T-cell (primary cell): ENCODE measurements around the gene PRPF6. TPM values are rescaled to one million over a fixed set of nuclear protein-coding genes. Genes with fewer than 3 reads are reported as not detected.

Experiments
- ATAC-seq, 4 experiments: fragments of 200-7000 bp in 3 of 4; fragments of 150-1000 bp in 1 of 4; cut with Tn5 transposase; replicated peaks in 1 of 4; 1 replicate in 3 of 4; 2 replicates in 1 of 4; pipeline ENCODE4 v1.10.0; 2021; ENCODE audit warnings: moderate library complexity in 3 of 4, mild to moderate bottlenecking in 2 of 4, moderate number of reproducible peaks in 1 of 4
- CTCF ChIA-PET, 2 donors: fragments of 300-600 bp; sonication (Branson Sonifier 250); formaldehyde crosslinking; loops; one replicate each; lab custom pipeline; 2022; ENCODE audit warnings: antibody characterized with exemption in 2 of 2; lab: Charles Lee
- POLR2A ChIA-PET, 2 donors: fragments of 300-600 bp; sonication (Branson Sonifier 250); formaldehyde crosslinking; loops; one replicate each; lab custom pipeline; 2022; ENCODE audit warnings: antibody characterized with exemption in 2 of 2; lab: Charles Lee
- DNase-seq, 35 experiments: peaks; one replicate each; pipeline versions ENCODE4 v3.0.0 to v3.0.0-alpha.2; 2013 to 2023
- H3K27ac ChIP-seq: one replicate; pipeline ENCODE4 v1.5.1; 2013; ENCODE audit warnings: low read length
- H3K27me3 ChIP-seq, 2 experiments: replicated peaks in 1 of 2; 1 replicate in 1 of 2; 2 replicates in 1 of 2; pipeline versions ENCODE4 v1.6.1 to v1.7.0; 2013; ENCODE audit warnings: low read length in 1 of 2, mixed read lengths in 1 of 2; ENCODE audit not compliant: control insufficient read depth in 2 of 2, insufficient read depth in 2 of 2; ENCODE audit errors: extremely low read depth in 1 of 2
- H3K36me3 ChIP-seq, 2 donors: 1 replicate in 1 of 2; 2 replicates in 1 of 2; pipeline versions ENCODE4 v1.6.1 to v1.7.0; 2013; ENCODE audit warnings: low read length in 1 of 2; ENCODE audit not compliant: control insufficient read depth in 2 of 2, insufficient read depth in 1 of 2; ENCODE audit errors: extremely low read depth in 1 of 2
- H3K4me1 ChIP-seq, 2 experiments: 1 replicate in 1 of 2; 2 replicates in 1 of 2; pipeline versions ENCODE4 v1.6.1 to v1.7.0; 2013; ENCODE audit warnings: low read length in 2 of 2, mixed read lengths in 1 of 2; ENCODE audit not compliant: insufficient read depth in 2 of 2, control insufficient read depth in 1 of 2; ENCODE audit errors: extremely low read depth in 1 of 2
- H3K4me3 ChIP-seq, 2 donors: 1 replicate in 1 of 2; 2 replicates in 1 of 2; pipeline versions ENCODE4 v1.5.1 to v1.7.0; 2013; ENCODE audit warnings: mild to moderate bottlenecking in 2 of 2, low read length in 1 of 2, moderate library complexity in 1 of 2; ENCODE audit not compliant: control insufficient read depth in 1 of 2; ENCODE audit errors: extremely low read depth in 1 of 2
- H3K9me3 ChIP-seq: 2 replicates; pipeline ENCODE4 v1.7.0; 2013
- H3K27ac Mint-ChIP-seq, 2 donors: one replicate each; pipeline ENCODE4 v1.8.0; 2020 to 2021; ENCODE audit warnings: mild to moderate bottlenecking in 2 of 2, mixed read lengths in 2 of 2
- H3K27me3 Mint-ChIP-seq, 2 donors: one replicate each; pipeline ENCODE4 v1.8.0; 2021 to 2022; ENCODE audit warnings: mixed read lengths in 2 of 2
- H3K36me3 Mint-ChIP-seq: one replicate; pipeline ENCODE4 v1.8.0; 2021; ENCODE audit warnings: mixed read lengths
- H3K4me1 Mint-ChIP-seq, 3 donors: one replicate each; pipeline ENCODE4 v1.8.0; 2020 to 2022; ENCODE audit warnings: mixed read lengths in 3 of 3, mild to moderate bottlenecking in 1 of 3
- H3K4me3 Mint-ChIP-seq, 3 donors: one replicate each; pipeline ENCODE4 v1.8.0; 2020 to 2022; ENCODE audit warnings: mild to moderate bottlenecking in 3 of 3, mixed read lengths in 3 of 3, moderate library complexity in 3 of 3
- H3K9me3 Mint-ChIP-seq, 3 donors: one replicate each; pipeline ENCODE4 v1.8.0; 2020 to 2022; ENCODE audit warnings: mixed read lengths in 3 of 3
- WGBS: methylation state at CpG from one replicate; pipeline ENCODE4 v1.1.5; 2013; ENCODE audit warnings: missing lambda C conversion rate; ENCODE audit not compliant: insufficient coverage; 5-methylcytosine and 5-hydroxymethylcytosine counted together
- total RNA-seq, 35 experiments: library from RNA in 6 of 35; stranded (reverse) in 6 of 35; fragments of 120-200 nt in 1 of 35; gene quantifications; one replicate each; pipeline versions ENCODE4 v1.2.1 to v1.2.4 and lab custom pipeline; 2013 to 2026

PRPF6 gene
- total RNA-seq, 5 donors from 2014 or later (not counting 1 experiment from before 2014, with no cell fraction given): 59.8 to 106 (median 83.5) TPM

- peaks cover 31 to 63% of the 10 kb centered on the region in 2 donors for H3K36me3 ChIP-seq
- peak overlapping the region in 1 of 3 donors; percentile 47 for H3K4me3 Mint-ChIP-seq
- H3K9me3 Mint-ChIP-seq: no peaks in the 10 kb centered on the region
- no peak for ATAC-seq
- CTCF ChIA-PET: no interaction called here
- no peak overlapping the region for H3K27ac ChIP-seq
- H3K4me1 Mint-ChIP-seq: peaks cover 31 to 46% (median 34%) of the 10 kb centered on the region in 3 donors
- no CpG with 5 or more reads among the region's 2 CpGs for WGBS
- H3K27ac Mint-ChIP-seq: peak overlapping the region; percentile 52 to 70
- no peak for DNase-seq
- peaks cover 52% of the 10 kb centered on the region for H3K36me3 Mint-ChIP-seq
- peaks cover 9 to 32% of the 10 kb centered on the region in 2 experiments for H3K4me1 ChIP-seq
- H3K4me3 ChIP-seq: no peak overlapping the region
- no peaks in the 10 kb centered on the region for H3K9me3 ChIP-seq
- no peaks in the 10 kb centered on the region for H3K27me3 Mint-ChIP-seq
- POLR2A ChIA-PET: no interaction called here
- no peaks in the 10 kb centered on the region for H3K27me3 ChIP-seq
Measured at GRCh38 chr20:64015635-64016034, 34.7 kb downstream of the PRPF6 start.

DNA sequence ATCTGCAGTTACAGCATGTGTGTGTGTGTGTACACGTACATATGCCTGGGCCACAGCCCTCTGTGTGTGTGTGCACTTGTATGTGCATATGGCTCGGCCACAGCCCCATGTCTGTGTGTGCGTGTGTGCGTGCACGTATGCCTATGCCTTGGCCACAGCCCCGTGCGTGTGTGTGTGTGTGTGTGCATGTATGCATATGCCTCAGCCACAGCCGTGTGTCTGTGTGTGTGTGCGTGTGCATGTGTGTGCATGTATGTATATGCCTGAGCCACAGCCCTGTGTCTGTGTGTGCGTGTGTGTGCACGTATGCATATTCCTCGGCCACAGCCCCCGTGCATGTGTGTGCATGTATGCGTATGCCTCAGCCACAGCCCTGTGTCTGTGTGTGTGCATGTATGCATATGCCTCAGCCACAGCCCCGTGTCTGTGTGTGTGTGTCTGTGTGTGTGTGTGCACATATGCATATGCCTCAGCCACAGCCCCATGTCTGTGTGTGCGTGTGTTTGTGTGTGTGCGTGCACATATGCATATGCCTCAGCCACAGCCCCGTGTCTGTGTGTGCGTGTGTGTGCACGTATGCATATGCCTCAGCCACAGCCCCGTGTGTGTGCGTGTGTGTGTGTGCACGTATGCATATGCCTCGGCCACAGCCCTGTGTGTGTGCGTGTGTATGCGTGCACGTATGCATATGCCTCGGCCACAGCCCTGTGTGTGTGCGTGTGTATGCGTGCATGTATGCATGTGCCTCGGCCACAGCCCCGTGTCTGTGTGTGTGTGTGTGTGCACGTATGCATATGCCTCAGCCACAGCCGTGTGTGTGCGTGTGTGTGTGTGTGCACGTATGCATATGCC lies 40.4 kb downstream of the PRPF6 start:
- CTCF ChIA-PET: no interaction called here

GRCh38 chr20:64022671-64023360 lies 41.9 kb downstream of the PRPF6 start:
- ATAC-seq (no peak), DNase-seq (no peak)
- Histone ChIP-seq H3K36me3 (peaks cover 46 to 85% of the 10 kb centered on the region in 2 donors), H3K4me3 (no peak overlapping the region), H3K9me3 (no peaks in the 10 kb centered on the region), H3K4me1 (no peaks in the 10 kb centered on the region), H3K27ac (no peak overlapping the region), H3K27me3 (no peaks in the 10 kb centered on the region)
- no peak overlapping the region for H3K4me3 Mint-ChIP-seq
- peaks cover 3 to 22% (median 19%) of the 10 kb centered on the region in 3 donors for H3K4me1 Mint-ChIP-seq
- ChIA-PET CTCF (no interaction called here), POLR2A (interaction anchor here in 1 of 2 donors (0.5 kb wide), 1 partner anchor 26 kb away, joined by 4 read pairs; no protein-coding TSS in a partner anchor)
- 98% methylated on average over 17 of the region's 17 CpGs for WGBS
- H3K9me3 Mint-ChIP-seq: no peaks in the 10 kb centered on the region
- no peaks in the 10 kb centered on the region for H3K27me3 Mint-ChIP-seq
- H3K36me3 Mint-ChIP-seq: peaks cover 63% of the 10 kb centered on the region
- H3K27ac Mint-ChIP-seq: no peak overlapping the region

More for the DNA sequence above, 40.4 kb downstream of the PRPF6 start:
- POLR2A ChIA-PET: interaction anchor here in 1 of 2 donors (0.6 kb wide), 1 partner anchor 247 kb away, joined by 5 read pairs; no protein-coding TSS in a partner anchor
- no peaks in the 10 kb centered on the region for H3K27me3 Mint-ChIP-seq
- no peak overlapping the region for H3K4me3 Mint-ChIP-seq
- no peaks in the 10 kb centered on the region for H3K4me1 ChIP-seq
- no peaks in the 10 kb centered on the region for H3K27me3 ChIP-seq
- H3K9me3 Mint-ChIP-seq: no peaks in the 10 kb centered on the region
- H3K4me3 ChIP-seq: no peak overlapping the region
- WGBS: 99% methylated on average over 31 of the region's 36 CpGs
- no peaks in the 10 kb centered on the region for H3K9me3 ChIP-seq
- peaks cover 60% of the 10 kb centered on the region for H3K36me3 Mint-ChIP-seq
- peaks cover 3 to 27% (median 22%) of the 10 kb centered on the region in 3 donors for H3K4me1 Mint-ChIP-seq
- peaks cover 36 to 80% of the 10 kb centered on the region in 2 donors for H3K36me3 ChIP-seq
- peak overlapping the region in 1 of 2 donors; percentile 39 for H3K27ac Mint-ChIP-seq
- no peak overlapping the region for H3K27ac ChIP-seq
- ATAC-seq (no peak), DNase-seq (no peak)

DNA sequence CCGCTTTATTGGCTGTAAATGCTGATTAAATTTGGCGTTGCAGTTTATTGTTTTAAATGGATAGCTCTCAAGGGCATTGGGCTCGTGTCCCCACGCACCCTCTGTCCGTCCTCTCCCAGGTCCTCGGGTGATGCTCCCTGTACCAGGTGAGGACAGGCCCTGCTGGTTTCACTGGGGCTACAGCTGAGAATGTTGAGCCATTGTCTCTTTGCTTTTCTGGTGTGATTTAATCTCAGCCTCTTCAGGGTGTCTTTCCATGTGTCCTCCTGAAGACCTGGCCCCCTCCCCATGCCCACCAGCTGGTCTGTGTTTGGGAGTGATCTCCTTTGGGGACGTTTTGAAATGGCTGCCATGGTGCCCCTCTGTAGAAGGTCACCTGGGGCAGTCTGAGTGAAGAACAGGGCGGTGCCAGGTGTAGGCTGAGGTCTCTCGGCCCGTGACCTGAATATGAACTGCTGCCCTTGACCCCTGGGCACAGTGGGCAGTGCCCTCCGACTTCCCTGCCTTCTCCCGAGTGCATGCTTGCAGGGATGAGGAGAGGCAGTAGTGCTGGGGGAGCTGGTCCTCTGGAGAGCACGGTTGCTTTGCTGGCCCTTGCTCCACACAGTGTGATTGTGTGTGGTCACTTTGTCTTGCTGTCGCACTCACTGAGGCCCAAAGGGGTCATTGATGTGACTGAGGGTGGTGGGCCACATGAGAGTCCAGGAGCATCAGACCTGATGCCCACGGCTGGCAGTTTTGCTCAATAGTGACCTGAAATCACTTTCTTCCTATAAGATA lies 42.6 kb downstream of the PRPF6 start:
- no peak for DNase-seq
- peaks cover 3 to 22% (median 19%) of the 10 kb centered on the region in 3 donors for H3K4me1 Mint-ChIP-seq
- no peaks in the 10 kb centered on the region for H3K27me3 Mint-ChIP-seq
- CTCF ChIA-PET: no interaction called here
- POLR2A ChIA-PET: interaction anchor here in 1 of 2 donors (0.5 kb wide), 1 partner anchor 27 kb away, joined by 4 read pairs; no protein-coding TSS in a partner anchor
- Histone ChIP-seq H3K9me3 (no peaks in the 10 kb centered on the region), H3K27me3 (no peaks in the 10 kb centered on the region), H3K4me1 (no peaks in the 10 kb centered on the region), H3K27ac (no peak overlapping the region), H3K4me3 (no peak overlapping the region), H3K36me3 (peaks cover 49 to 85% of the 10 kb centered on the region in 2 donors)
- no peak for ATAC-seq
- peaks cover 63% of the 10 kb centered on the region for H3K36me3 Mint-ChIP-seq
- WGBS: 97% methylated on average over 10 of the region's 15 CpGs
- H3K9me3 Mint-ChIP-seq: no peaks in the 10 kb centered on the region
- H3K4me3 Mint-ChIP-seq: no peak overlapping the region
- no peak overlapping the region for H3K27ac Mint-ChIP-seq

DNA sequence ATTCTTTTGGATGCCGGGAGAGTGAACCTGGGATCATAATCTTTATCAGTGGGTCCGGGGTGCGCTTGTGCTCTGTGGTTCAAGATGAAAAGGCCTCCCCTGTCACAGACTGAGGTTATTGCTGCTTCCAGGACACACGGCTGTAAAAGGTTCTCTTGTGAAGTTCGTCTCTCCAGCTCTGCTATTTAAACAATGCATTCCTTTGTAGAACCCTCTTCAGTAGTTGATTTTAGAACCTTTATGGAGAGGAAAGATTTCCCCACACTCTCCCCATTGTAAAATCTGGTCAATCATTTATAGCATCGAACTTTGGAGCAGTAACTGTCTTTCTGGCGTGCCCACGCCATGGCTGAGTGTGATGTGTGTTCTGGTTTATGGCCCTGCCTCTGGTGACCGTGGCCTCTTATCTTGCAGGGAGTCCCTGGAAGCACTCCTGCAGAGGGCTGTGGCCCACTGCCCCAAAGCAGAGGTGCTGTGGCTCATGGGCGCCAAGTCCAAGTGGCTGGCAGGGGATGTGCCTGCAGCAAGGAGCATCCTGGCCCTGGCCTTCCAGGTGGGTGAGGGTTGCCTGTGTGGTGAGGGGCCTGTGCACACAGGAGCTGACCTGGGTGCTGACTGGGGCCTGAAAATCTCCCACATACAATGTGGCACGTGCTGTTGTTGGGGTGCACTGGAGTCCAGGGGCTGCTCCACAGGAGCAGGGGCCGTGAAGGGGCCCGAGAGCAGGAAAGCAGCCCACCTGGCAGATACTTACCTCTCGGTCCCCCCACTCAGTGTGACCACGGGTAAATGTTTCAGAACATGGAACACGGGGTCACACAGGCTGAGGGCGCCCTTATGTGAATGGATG lies 43.4 kb downstream of the PRPF6 start:
- POLR2A ChIA-PET: no interaction called here
- H3K4me1 Mint-ChIP-seq: peaks cover 1 to 22% (median 19%) of the 10 kb centered on the region in 3 donors
- peaks cover 63% of the 10 kb centered on the region for H3K36me3 Mint-ChIP-seq
- no peak overlapping the region for H3K27ac Mint-ChIP-seq
- H3K4me1 ChIP-seq: no peaks in the 10 kb centered on the region
- no peak overlapping the region for H3K4me3 ChIP-seq
- H3K4me3 Mint-ChIP-seq: no peak overlapping the region
- ATAC-seq (no peak), DNase-seq (no peak)
- WGBS: 97% methylated on average over 12 of the region's 17 CpGs
- H3K9me3 Mint-ChIP-seq: no peaks in the 10 kb centered on the region
- H3K36me3 ChIP-seq: peaks cover 47 to 84% of the 10 kb centered on the region in 2 donors
- H3K27me3 ChIP-seq: no peaks in the 10 kb centered on the region
- H3K27me3 Mint-ChIP-seq: no peaks in the 10 kb centered on the region
- H3K27ac ChIP-seq: no peak overlapping the region
- no peaks in the 10 kb centered on the region for H3K9me3 ChIP-seq
- CTCF ChIA-PET: no interaction called here
